Umbilical cord (tissue), 2 donors: ENCODE results near the gene PMEPA1. TPM values are rescaled to one million over a fixed set of nuclear protein-coding genes. Genes with fewer than 3 reads are reported as not detected.

ENCODE experiments used
- DNase-seq: peaks from one replicate; pipeline ENCODE4 v3.0.0-alpha.2; 2015; ENCODE audit warnings: low spot score
- total RNA-seq: library from RNA; depleted of rRNA; stranded (reverse); fragments of >200 nt; gene quantifications from one replicate; pipeline ENCODE4 v1.2.3, GENCODE V29; 2014; ENCODE audit warnings: low replicate concordance; ENCODE audit not compliant: insufficient read depth

The PMEPA1 gene
- total RNA-seq, 1 donor from 2014 or later = 14.7 TPM

GRCh38 chr20:57662456-57663240 is 47.2 kb downstream of the PMEPA1 start:
- no peak for DNase-seq

- no peak for DNase-seq
Observed at GRCh38 chr20:57661746-57662455, 47.9 kb downstream of the PMEPA1 start.

- DNase-seq = no peak
Observed at GRCh38 chr20:57660922-57661745, 48.7 kb downstream of the PMEPA1 start.

- no peak for DNase-seq
Observed at GRCh38 chr20:57660181-57660921, 49.5 kb downstream of the PMEPA1 start.

- DNase-seq = no peak
Observed at GRCh38 chr20:57659517-57660180, 50.2 kb downstream of the PMEPA1 start.

- no peak for DNase-seq
Observed at GRCh38 chr20:57658833-57659516, 50.8 kb downstream of the PMEPA1 start.

GRCh38 chr20:57658447-57658832 is 51.4 kb downstream of the PMEPA1 start:
- DNase-seq = no peak

- DNase-seq = no peak
Observed at GRCh38 chr20:57657535-57658446, 52.0 kb downstream of the PMEPA1 start.

- DNase-seq = no peak
Observed at GRCh38 chr20:57656821-57657534, 52.8 kb downstream of the PMEPA1 start.

GRCh38 chr20:57656252-57656820 is 53.5 kb downstream of the PMEPA1 start:
- DNase-seq = no peak

GRCh38 chr20:57655809-57656155 is 54.0 kb downstream of the PMEPA1 start:
- DNase-seq = no peak

- DNase-seq = no peak
Observed at GRCh38 chr20:57654998-57655808, 54.6 kb downstream of the PMEPA1 start.

GRCh38 chr20:57654363-57654997 is 55.3 kb downstream of the PMEPA1 start:
- DNase-seq = peak; percentile 74

- DNase-seq = no peak
Observed at GRCh38 chr20:57653910-57654309, 55.9 kb downstream of the PMEPA1 start.

GRCh38 chr20:57653546-57653900 is 56.3 kb downstream of the PMEPA1 start:
- DNase-seq = no peak

GRCh38 chr20:57652606-57653545 is 56.9 kb downstream of the PMEPA1 start:
- no peak for DNase-seq
